HCT116 (cell line): Measurements from ENCODE around the gene NCAPG2.

ENCODE experiments used
- ATF3 ChIP-seq: IDR thresholded peaks from 2 replicates; pipeline ENCODE4 v1.6.1; 2012
- EGR1 ChIP-seq: IDR thresholded peaks from 2 replicates; pipeline ENCODE4 v1.6.1; 2012; ENCODE audit warnings: low read depth
- EZH2 ChIP-seq: fragments of 200-600 bp; sonication (generic); IDR thresholded peaks from 2 replicates; pipeline ENCODE4 v1.6.1; 2017; ENCODE audit warnings: antibody characterized with exemption, mixed run types
- FOSL1 ChIP-seq: IDR thresholded peaks from 2 replicates; pipeline ENCODE4 v1.6.1; 2012; ENCODE audit warnings: low read depth
- JUND ChIP-seq: IDR thresholded peaks from 2 replicates; pipeline ENCODE4 v1.6.1; 2012
- POLR2A ChIP-seq: IDR thresholded peaks from 2 replicates; pipeline ENCODE4 v1.7.0; 2011; ENCODE audit warnings: borderline replicate concordance; ENCODE audit not compliant: insufficient read depth, insufficient read length; ENCODE audit errors: extremely low read depth
- POLR2AphosphoS5 ChIP-seq: IDR thresholded peaks from 2 replicates; pipeline ENCODE4 v1.6.1; 2011; ENCODE audit warnings: mild to moderate bottlenecking, low read depth, low read length, moderate library complexity
- RAD21 ChIP-seq: IDR thresholded peaks from 2 replicates; pipeline ENCODE4 v1.6.1; 2012; ENCODE audit warnings: low read depth, mild to moderate bottlenecking
- SRF ChIP-seq: IDR thresholded peaks from 2 replicates; pipeline ENCODE4 v1.6.1; 2012; ENCODE audit warnings: low read depth
- TF ChIP-seq, protein P1 (sequence below), 3 experiments: fragments of 200-600 bp in 1 of 3; sonication (generic) in 1 of 3; IDR thresholded peaks in 2 of 3; conservative IDR thresholded peaks in 1 of 3; 2 replicates each; pipeline ENCODE4 v1.5.1; 2012 to 2017; ENCODE audit warnings: low read depth in 2 of 3, low read length in 2 of 3, antibody characterized with exemption in 1 of 3, borderline replicate concordance in 1 of 3, control low read depth in 1 of 3, mild to moderate bottlenecking in 1 of 3, mixed read lengths in 1 of 3, mixed run types in 1 of 3, moderate library complexity in 1 of 3; ENCODE audit not compliant: insufficient read depth in 1 of 3
- TF ChIP-seq, protein P2 (sequence below): IDR thresholded peaks from 2 replicates; pipeline ENCODE4 v1.6.1; 2012; ENCODE audit warnings: low read depth
- TF ChIP-seq, protein P3 (sequence below): IDR thresholded peaks from 2 replicates; pipeline ENCODE4 v1.6.1; 2012

- TF ChIP-seq POLR2A (no peak), EZH2 (no peak), FOSL1 (no peak), RAD21 (no peak), SRF (no peak), ATF3 (no peak), JUND (no peak), POLR2AphosphoS5 (no peak), EGR1 (no peak)
- TF ChIP-seq, protein P1, sequence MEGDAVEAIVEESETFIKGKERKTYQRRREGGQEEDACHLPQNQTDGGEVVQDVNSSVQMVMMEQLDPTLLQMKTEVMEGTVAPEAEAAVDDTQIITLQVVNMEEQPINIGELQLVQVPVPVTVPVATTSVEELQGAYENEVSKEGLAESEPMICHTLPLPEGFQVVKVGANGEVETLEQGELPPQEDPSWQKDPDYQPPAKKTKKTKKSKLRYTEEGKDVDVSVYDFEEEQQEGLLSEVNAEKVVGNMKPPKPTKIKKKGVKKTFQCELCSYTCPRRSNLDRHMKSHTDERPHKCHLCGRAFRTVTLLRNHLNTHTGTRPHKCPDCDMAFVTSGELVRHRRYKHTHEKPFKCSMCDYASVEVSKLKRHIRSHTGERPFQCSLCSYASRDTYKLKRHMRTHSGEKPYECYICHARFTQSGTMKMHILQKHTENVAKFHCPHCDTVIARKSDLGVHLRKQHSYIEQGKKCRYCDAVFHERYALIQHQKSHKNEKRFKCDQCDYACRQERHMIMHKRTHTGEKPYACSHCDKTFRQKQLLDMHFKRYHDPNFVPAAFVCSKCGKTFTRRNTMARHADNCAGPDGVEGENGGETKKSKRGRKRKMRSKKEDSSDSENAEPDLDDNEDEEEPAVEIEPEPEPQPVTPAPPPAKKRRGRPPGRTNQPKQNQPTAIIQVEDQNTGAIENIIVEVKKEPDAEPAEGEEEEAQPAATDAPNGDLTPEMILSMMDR (IDR thresholded peaks at IDR 0.05 in 2 of 3, conservative IDR thresholded peaks at IDR 0.05 in 1 of 3; ENCODE audit: borderline replicate concordance in 1 of 3, insufficient read depth in 1 of 3, low read depth in 2 of 3, low read length in 2 of 3), result no peak
- TF ChIP-seq, protein P2, sequence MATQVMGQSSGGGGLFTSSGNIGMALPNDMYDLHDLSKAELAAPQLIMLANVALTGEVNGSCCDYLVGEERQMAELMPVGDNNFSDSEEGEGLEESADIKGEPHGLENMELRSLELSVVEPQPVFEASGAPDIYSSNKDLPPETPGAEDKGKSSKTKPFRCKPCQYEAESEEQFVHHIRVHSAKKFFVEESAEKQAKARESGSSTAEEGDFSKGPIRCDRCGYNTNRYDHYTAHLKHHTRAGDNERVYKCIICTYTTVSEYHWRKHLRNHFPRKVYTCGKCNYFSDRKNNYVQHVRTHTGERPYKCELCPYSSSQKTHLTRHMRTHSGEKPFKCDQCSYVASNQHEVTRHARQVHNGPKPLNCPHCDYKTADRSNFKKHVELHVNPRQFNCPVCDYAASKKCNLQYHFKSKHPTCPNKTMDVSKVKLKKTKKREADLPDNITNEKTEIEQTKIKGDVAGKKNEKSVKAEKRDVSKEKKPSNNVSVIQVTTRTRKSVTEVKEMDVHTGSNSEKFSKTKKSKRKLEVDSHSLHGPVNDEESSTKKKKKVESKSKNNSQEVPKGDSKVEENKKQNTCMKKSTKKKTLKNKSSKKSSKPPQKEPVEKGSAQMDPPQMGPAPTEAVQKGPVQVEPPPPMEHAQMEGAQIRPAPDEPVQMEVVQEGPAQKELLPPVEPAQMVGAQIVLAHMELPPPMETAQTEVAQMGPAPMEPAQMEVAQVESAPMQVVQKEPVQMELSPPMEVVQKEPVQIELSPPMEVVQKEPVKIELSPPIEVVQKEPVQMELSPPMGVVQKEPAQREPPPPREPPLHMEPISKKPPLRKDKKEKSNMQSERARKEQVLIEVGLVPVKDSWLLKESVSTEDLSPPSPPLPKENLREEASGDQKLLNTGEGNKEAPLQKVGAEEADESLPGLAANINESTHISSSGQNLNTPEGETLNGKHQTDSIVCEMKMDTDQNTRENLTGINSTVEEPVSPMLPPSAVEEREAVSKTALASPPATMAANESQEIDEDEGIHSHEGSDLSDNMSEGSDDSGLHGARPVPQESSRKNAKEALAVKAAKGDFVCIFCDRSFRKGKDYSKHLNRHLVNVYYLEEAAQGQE, result no peak
- TF ChIP-seq, protein P3, sequence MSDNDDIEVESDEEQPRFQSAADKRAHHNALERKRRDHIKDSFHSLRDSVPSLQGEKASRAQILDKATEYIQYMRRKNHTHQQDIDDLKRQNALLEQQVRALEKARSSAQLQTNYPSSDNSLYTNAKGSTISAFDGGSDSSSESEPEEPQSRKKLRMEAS, result no peak
Observed at GRCh38 chr7:158737064-158737695, 32.6 kb upstream of the NCAPG2 start.
